Measurements from ENCODE around the gene ARHGAP27.

The ARHGAP27 gene

GRCh38 chr17:45361976-45362375, 70.7 kb downstream of the ARHGAP27 start:
- DNase-seq (ENCODE audit: low read depth) = no peak
- TF ChIP-seq CTCF (IDR thresholded peaks at IDR 0.05; ENCODE audit: insufficient read depth, low read depth, low read length, missing control alignments) = no peak
- no peak overlapping the region for H3K4me3 ChIP-seq (ENCODE audit: low read length)

- no peak for DNase-seq (ENCODE audit: low read depth)
- H3K4me3 ChIP-seq (ENCODE audit: low read length) = no peak overlapping the region
- no peak for TF ChIP-seq CTCF (IDR thresholded peaks at IDR 0.05; ENCODE audit: insufficient read depth, low read depth, low read length, missing control alignments)
Measured at GRCh38 chr17:45361451-45361850, 71.2 kb downstream of the ARHGAP27 start.

- TF ChIP-seq CTCF (IDR thresholded peaks at IDR 0.05; ENCODE audit: insufficient read depth, low read depth, low read length, missing control alignments) = no peak
- no peak for DNase-seq (ENCODE audit: low read depth)
- H3K4me3 ChIP-seq (ENCODE audit: low read length) = no peak overlapping the region
Measured at GRCh38 chr17:45357364-45357997, 75.2 kb downstream of the ARHGAP27 start.

GRCh38 chr17:45355087-45355486, 77.6 kb downstream of the ARHGAP27 start:
- DNase-seq (ENCODE audit: low read depth) = no peak
- TF ChIP-seq CTCF (IDR thresholded peaks at IDR 0.05; ENCODE audit: insufficient read depth, low read depth, low read length, missing control alignments) = no peak
- H3K4me3 ChIP-seq (ENCODE audit: low read length) = no peak overlapping the region

GRCh38 chr17:45353043-45353442, 79.6 kb downstream of the ARHGAP27 start:
- TF ChIP-seq CTCF (IDR thresholded peaks at IDR 0.05; ENCODE audit: insufficient read depth, low read depth, low read length, missing control alignments) = no peak
- DNase-seq (ENCODE audit: low read depth) = no peak
- H3K4me3 ChIP-seq (ENCODE audit: low read length) = no peak overlapping the region

GRCh38 chr17:45351831-45352230, 80.8 kb downstream of the ARHGAP27 start:
- TF ChIP-seq CTCF (IDR thresholded peaks at IDR 0.05; ENCODE audit: insufficient read depth, low read depth, low read length, missing control alignments) = no peak
- no peak for DNase-seq (ENCODE audit: low read depth)
- no peak overlapping the region for H3K4me3 ChIP-seq (ENCODE audit: low read length)

- no peak for TF ChIP-seq CTCF (IDR thresholded peaks at IDR 0.05; ENCODE audit: insufficient read depth, low read depth, low read length, missing control alignments)
- H3K4me3 ChIP-seq (ENCODE audit: low read length) = no peak overlapping the region
- no peak for DNase-seq (ENCODE audit: low read depth)
Measured at GRCh38 chr17:45347444-45347843, 85.2 kb downstream of the ARHGAP27 start.
